Activated CD8-positive, alpha-beta memory T cell treated with anti-CD3 and anti-CD28 coated beads, Interleukin-2, amount 50 U/mL, for 1 hour (primary cell): ENCODE measurements around the gene SHISA8.
"Not testable (repeated sequence)": the region's sequence is repeated elsewhere in the genome, so short reads cannot be mapped to it uniquely, and the experiment has no call there.

ENCODE experiments used
- DNase-seq: peaks from one replicate; pipeline ENCODE4 v3.0.0-alpha.2; 2020; ENCODE audit errors: extremely low read depth

The SHISA8 gene

GRCh38 chr22:41915035-41915785 lies at the start of gene SHISA8:
SHISA8 (minus strand) TSS chr22:41915074; CDS start chr22:41914667, 407 bp downstream.
- no peak for DNase-seq

GRCh38 chr22:41964112-41964491 lies 49.2 kb upstream of the SHISA8 start:
- no peak for DNase-seq

- DNase-seq, result no peak
These were observed 48.7 kb upstream of the SHISA8 start for GRCh38 chr22:41963453-41964111.

DNA sequence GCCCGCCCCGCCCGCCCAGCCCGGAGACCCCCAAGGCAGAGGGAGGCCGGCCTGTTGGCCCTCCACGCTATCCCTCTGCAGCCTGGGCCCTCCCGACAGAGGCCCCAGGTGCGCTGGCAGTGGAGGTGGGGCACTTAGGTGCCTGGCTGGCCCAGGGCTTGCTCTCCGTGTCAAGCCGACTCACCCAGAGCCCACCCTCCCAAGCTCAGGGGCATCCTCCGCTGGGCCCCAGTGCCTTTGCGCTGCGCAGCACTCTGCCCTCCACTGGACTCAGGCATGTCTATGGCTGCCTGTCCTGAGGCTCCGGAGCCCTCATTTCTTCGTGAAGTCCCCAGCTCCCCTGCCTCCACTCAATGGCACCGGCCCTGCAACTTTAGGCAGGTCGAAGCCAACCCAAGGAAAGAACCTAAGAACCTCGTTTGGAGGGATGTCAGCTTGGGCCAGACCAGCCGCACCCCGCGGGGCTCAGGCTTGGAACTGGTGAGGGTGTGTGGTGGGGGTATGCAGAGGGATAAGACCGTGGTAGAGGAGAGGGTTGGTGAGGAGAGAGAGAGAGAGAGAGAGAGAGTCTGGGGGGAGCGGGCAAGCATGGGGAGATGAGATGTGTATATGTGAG lies 43.2 kb upstream of the SHISA8 start:
- no peak for DNase-seq

DNA sequence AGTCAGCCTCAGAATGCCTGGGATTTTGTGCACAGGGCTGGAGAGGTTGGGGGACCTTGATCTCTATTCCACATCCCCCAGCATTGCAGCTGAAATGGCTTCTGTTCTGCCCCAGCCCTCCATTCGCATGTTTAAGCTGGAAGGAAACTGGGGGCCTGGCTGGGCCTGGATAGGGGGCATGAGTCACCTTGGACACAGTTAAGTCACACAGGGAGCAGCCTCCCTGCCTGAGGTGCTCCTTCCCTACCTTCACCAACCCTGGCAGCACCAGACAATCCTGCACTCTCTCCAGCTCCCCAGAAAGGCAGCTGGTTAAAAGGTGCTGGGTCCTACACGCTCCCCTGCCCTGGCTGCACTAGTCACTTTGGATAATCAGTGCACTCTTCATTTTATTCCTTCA lies 37.8 kb upstream of the SHISA8 start:
- DNase-seq, result no peak

GRCh38 chr22:41951898-41952474 lies 37.1 kb upstream of the SHISA8 start, which contains the start of gene SMIM45:
SMIM45 (plus strand) TSS chr22:41952150.
- DNase-seq, result no peak

DNA sequence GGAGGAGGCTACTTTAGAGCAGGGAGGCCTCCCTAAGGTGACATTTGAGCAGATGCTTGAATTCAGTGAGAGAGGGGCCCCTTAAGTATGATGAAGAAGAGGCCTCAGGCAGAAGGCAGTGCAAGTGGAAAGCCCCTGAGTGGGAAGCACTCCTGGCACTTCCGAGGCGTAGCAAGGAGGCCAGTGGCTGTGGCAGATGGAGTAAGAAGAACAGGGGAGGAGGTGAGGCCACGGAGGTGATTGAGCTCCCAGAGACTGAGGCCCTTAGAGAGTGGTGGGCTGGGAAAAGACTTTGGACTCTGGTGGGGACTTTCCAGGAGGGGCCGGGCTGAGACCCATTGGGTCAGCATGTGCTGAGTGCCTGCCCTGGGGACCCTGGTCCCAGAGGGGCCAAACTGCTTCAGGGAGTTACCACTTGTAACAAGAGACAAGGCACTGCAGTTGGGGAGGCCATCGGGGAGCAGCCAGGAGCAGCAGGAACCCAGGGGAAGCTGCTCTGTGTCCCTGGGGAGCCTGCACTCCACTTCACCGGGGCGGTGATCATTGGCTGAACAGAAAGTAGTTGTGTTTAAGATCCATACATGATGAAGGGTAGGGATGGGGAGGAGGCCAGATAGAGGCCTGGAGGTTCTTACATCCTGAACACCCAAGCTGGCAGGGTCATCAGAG lies 34.6 kb upstream of the SHISA8 start:
- no peak for DNase-seq

GRCh38 chr22:41948928-41949296 lies 34.0 kb upstream of the SHISA8 start:
- not testable (repeated sequence) for DNase-seq

DNA sequence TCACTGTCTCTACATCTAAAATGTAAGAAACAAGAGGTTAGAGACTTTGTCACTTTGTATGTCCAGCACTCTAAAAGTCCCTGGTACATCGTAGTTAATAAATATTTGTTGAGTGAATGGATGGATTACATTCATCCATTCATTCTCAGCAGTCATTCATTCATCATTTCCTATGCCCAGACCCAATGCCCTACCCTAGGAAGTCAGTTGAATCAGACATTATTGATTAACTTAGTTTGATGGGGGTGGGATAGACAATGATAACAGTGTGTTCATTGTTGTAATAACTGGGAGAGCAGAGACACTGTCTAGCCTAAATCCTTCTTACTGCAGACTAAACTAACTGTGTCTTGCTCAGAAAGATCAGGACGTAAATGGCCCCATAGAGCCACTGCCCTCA lies 33.3 kb upstream of the SHISA8 start:
- DNase-seq, result no peak

DNA sequence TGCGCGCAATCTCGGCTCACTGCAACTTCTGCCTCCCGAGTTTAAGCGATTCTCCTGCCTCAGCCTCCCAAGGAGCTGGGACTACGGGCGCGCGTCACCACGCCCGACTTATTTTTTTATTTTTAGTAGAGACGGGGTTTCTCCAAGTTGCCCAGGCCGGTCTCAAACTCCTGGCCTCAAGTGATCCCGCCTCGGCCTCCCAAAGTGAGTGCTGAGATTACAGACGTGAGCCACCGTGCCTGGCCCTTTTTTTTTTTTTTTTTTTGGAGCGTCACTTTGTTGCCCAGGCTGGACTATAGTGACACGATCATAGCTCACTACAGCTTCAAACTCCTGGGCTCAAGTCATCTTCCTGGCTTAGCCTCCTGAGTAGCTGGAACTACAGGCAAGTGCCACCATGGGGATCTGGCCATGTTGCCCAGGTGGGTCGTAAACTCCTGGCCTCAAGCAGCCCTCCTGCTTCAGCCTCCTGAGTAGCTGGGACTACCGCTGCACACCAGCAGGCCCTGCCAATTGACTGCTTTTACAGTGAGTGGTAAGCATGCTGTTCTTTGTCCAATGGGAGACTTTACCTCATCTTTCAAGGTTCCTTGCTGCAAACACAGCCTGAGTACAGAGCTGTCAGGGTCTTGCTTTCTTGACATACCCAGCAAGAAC lies 32.7 kb upstream of the SHISA8 start:
- no peak for DNase-seq

DNA sequence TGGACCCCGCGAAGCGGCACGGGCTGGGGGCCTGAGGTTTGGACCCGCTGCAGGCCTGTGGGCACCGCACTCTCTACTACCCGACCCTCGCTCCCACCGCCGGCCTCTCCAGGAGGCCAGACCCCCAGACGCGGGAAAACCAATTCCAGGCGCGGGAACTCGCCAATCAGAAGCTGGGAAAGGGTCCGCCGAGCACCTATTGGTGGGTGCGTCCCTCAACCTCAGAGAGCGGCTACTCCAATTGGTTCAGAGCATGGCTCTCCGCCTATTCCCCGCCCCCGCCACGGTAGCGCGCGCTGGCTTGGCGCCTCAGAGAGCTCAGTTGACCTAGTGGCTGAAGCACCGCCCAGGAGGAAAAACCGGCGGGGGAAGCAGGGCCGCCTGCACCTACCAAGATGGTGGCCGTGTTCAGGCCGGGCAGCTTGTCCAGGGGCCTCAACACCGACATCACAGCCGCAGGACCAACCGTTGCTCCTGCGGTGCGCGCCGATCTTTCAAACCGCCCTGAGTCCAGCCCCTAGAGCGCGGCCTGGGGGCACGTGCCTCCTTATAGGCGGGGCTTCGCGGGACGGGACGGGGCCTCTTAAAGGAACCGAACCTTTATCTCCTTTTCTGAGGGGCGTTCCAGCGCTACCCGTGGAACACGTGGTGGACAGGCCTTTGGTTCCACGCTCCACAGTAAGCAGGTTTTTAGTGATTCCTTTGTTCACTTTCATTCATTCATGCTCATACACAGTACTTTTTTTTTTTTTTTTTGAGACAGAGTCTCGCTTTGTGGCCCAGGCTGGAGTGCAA lies 32.0 kb upstream of the SHISA8 start, which contains the start of gene CENPM:
TSS of gene CENPM (minus strand) at position 524 of the 795 bp plus-strand sequence. CDS start at position 448, 76 bp downstream.
- peak; percentile 44 for DNase-seq

GRCh38 chr22:41943661-41944209 lies 28.9 kb upstream of the SHISA8 start:
- DNase-seq, result no peak

GRCh38 chr22:41940832-41941765 lies 26.2 kb upstream of the SHISA8 start:
- peak; percentile 58 for DNase-seq

DNA sequence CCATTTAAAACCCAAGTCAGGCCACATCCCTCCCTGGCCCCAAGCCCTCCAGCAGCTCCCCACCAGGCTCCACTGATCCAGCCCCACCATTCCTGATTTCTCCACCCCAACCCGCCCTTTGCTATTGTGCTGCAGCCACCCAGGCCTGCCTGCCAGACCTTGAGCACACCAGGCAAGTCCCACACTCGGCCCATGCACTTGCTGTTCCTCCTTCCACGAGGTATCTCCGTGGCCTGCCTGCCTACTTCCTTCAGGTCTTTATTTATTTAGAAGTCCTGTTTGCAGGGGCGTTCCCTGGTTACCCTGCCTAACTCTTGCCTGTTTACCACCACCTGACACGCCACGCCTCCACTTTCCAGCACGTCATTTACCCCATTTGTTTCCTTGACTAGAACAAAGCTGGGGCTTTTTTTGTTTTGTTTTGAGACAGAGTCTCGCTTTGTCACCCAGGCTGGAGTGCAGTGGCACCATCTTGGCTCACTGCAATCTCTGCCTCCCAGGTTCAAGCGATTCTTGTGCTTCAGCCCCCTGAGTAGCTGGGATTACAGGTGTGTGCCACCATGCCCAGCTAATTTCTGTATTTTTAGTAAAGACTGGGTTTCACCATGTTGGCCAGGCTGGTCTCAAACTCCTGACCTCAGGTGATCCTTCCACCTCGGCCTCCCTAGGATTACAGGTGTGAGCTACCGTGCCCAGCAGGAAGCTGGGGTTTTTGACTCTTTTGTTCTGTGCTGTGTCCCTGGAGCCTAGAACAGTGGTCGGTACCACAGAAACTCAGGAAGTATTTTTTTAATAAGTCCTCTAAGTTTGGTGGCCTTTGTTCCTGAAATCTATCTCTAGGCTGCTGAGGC lies 25.3 kb upstream of the SHISA8 start:
- DNase-seq, result peak; percentile 92

GRCh38 chr22:41936894-41937169 lies 22.0 kb upstream of the SHISA8 start:
- no peak for DNase-seq

GRCh38 chr22:41935509-41935908 lies 20.6 kb upstream of the SHISA8 start:
- no peak for DNase-seq

- no peak for DNase-seq
These were observed 20.1 kb upstream of the SHISA8 start for GRCh38 chr22:41935015-41935351.

DNA sequence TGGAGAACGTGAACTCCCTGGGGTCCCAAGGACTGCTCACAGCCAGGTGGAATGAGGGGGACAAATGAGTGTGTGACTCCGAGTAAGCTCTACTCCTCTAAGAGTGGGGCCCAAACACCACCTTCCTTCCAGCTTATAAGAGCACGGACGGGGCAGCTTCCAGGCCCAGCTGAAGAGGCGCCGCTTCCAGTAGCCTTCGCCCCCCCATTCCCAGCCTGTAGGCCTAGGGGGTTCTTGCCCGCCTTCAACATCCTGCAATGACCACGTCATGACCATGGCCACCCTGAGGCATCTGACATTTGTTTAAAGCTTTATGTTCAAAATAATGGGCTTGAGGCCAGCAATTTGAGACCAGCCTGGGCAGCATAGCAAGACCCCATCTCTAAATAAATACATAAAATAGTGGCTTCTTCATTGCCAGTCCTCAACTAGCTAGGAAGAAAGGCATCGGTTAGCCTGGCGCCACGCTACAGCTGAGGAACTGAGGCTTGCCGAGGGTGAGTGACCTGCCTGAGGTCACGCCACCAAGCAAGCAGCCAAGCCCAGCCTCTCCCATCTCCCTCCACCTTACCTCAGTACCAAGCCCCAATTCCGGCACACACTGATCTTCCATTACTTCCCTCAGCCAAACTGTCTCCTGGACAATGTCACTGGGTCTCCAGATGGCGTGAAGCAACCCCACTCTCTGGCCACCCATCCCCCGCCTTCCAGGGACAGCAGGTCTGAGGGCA lies 19.6 kb upstream of the SHISA8 start:
- DNase-seq, result no peak
